Activated CD4-positive, alpha-beta T cell treated with anti-CD3 and anti-CD28 coated beads, Interleukin-2, amount 10 ng/mL, durations not matched to agents 7 days and 5 days (primary cell): ENCODE results near the gene SLC25A5. TPM values are rescaled to one million over a fixed set of nuclear protein-coding genes. Genes with fewer than 3 reads are reported as not detected.
A peak's percentile ranks its signal among the peaks of the same experiment; 100 is the strongest.
"Not testable (repeated sequence)": the region's sequence is repeated elsewhere in the genome, so short reads cannot be mapped to it uniquely, and the experiment has no call there.

ENCODE experiments used
- CTCF ChIA-PET: fragments of 350-600 bp; sonication (Branson Sonifier 250); formaldehyde crosslinking; loops from one replicate; lab custom pipeline; 2021; ENCODE audit warnings: antibody characterized with exemption; lab: Charles Lee
- POLR2A ChIA-PET: fragments of 350-600 bp; sonication (Branson Sonifier 250); formaldehyde crosslinking; loops from one replicate; lab custom pipeline; 2021; ENCODE audit warnings: antibody characterized with exemption; lab: Charles Lee
- DNase-seq: peaks from one replicate; pipeline ENCODE4 v3.0.0-alpha.2; 2020
- H3K27ac Mint-ChIP-seq: one replicate; pipeline ENCODE4 v1.8.0; 2021; ENCODE audit warnings: mild to moderate bottlenecking, moderate library complexity, mixed read lengths
- H3K27me3 Mint-ChIP-seq: one replicate; pipeline ENCODE4 v1.8.0; 2021; ENCODE audit warnings: mixed read lengths
- H3K36me3 Mint-ChIP-seq: one replicate; pipeline ENCODE4 v1.8.0; 2021; ENCODE audit warnings: low read depth, mixed read lengths
- H3K4me1 Mint-ChIP-seq: one replicate; pipeline ENCODE4 v1.8.0; 2021; ENCODE audit warnings: mixed read lengths
- H3K4me3 Mint-ChIP-seq: one replicate; pipeline ENCODE4 v1.8.0; 2021; ENCODE audit warnings: mild to moderate bottlenecking, moderate library complexity, mixed read lengths
- H3K9me3 Mint-ChIP-seq: one replicate; pipeline ENCODE4 v1.8.0; 2021; ENCODE audit warnings: mixed read lengths
- total RNA-seq, 2 experiments: library from RNA; stranded (reverse); gene quantifications; one replicate each; pipeline ENCODE4 v1.2.3, GENCODE V29; 2021

SLC25A5 gene
- total RNA-seq, 2 experiments from 2014 or later, result 425 to 426 TPM

- Mint-ChIP-seq H3K36me3 (no peaks in the 10 kb centered on the region), H3K9me3 (no peaks in the 10 kb centered on the region), H3K4me3 (no peak overlapping the region), H3K27me3 (no peaks in the 10 kb centered on the region), H3K27ac (no peak overlapping the region), H3K4me1 (peaks cover 27% of the 10 kb centered on the region)
- CTCF ChIA-PET, result interaction anchor here (1.1 to 2.3 kb wide), 4 partner anchors 12 to 243 kb away, joined by 3 to 7 read pairs (median 4); no protein-coding TSS in a partner anchor
- POLR2A ChIA-PET, result no interaction called here
- DNase-seq, result no peak
These were observed 32.0 kb downstream of the SLC25A5 start for GRCh38 chrX:119500061-119500800.

DNA sequence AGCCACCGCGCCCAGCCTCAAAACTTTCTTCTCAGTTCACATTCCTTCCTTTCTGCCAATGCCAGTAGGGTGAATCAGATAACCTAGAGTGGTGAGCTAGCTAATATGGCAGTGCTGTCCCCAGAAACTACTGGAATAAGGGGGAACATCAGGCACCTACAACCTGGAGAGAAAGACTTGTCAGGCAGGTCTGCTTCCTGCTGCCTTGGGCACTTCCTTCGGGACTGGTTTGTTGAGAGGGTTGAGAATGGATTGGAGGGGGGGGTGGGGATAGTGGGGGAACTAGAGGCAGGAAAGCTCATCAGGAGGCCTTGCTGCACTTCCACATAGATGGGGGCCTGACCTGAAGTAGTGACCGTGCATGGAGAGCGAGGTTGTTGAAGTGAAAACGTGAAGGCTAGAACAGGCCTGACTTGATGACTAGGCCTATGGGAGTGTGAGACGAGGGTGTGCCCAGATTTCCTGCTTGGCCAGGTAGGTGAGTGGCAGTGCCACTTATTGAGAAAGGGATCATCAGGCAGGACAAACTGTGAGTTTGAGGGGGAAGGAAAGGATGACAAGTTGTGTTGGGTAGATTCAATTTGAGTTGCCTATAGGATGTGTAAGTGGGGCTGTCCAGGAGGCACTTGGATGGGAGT, 33.4 kb downstream of the SLC25A5 start:
- Mint-ChIP-seq H3K4me1 (peaks cover 20% of the 10 kb centered on the region), H3K27ac (no peak overlapping the region), H3K9me3 (no peaks in the 10 kb centered on the region), H3K27me3 (no peaks in the 10 kb centered on the region), H3K36me3 (no peaks in the 10 kb centered on the region), H3K4me3 (no peak overlapping the region)
- no peak for DNase-seq
- ChIA-PET CTCF (interaction anchor here (1.1 to 1.7 kb wide), 2 partner anchors 11 to 242 kb away, joined by 3 to 6 read pairs; no protein-coding TSS in a partner anchor), POLR2A (no interaction called here)

GRCh38 chrX:119502727-119503483, 34.7 kb downstream of the SLC25A5 start:
- no peaks in the 10 kb centered on the region for H3K27me3 Mint-ChIP-seq
- CTCF ChIA-PET, result interaction anchor here (1.0 kb wide), 1 partner anchor 385 kb away, joined by 4 read pairs; no protein-coding TSS in a partner anchor

DNA sequence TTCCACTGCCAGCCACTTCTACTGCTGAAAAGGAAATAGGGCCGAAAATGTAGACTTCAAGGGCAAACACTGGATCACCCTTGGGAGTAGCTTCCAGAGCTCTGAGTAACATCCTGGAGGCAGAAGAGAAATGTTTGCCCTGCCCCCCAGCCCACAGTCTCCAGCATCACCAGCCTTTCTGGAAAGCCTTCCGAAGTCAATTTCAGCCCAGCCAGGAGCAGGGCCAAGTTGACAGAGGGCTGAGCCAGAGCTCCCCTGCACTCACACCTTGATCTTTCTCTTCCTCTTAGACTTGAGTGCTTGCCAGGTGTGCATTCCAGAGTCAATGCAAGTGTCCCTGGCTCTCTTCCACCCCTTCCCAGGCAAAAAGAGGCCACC, 35.2 kb downstream of the SLC25A5 start:
- ChIA-PET POLR2A (interaction anchor here (0.5 kb wide), 1 partner anchor 9 kb away, joined by 3 read pairs; no protein-coding TSS in a partner anchor), CTCF (interaction anchor here (0.7 to 1.0 kb wide), 2 partner anchors 97 to 384 kb away, joined by 3 to 4 read pairs; no protein-coding TSS in a partner anchor)
- Mint-ChIP-seq H3K27ac (no peak overlapping the region), H3K4me3 (no peak overlapping the region), H3K36me3 (no peaks in the 10 kb centered on the region), H3K27me3 (no peaks in the 10 kb centered on the region), H3K4me1 (peaks cover 14% of the 10 kb centered on the region), H3K9me3 (no peaks in the 10 kb centered on the region)
- no peak for DNase-seq

More at GRCh38 chrX:119502727-119503483, 34.7 kb downstream of the SLC25A5 start:
- no peaks in the 10 kb centered on the region for H3K36me3 Mint-ChIP-seq
- peak overlapping the region; percentile 84 for H3K27ac Mint-ChIP-seq
- POLR2A ChIA-PET, result interaction anchor here (0.5 kb wide), 1 partner anchor 9 kb away, joined by 3 read pairs; no protein-coding TSS in a partner anchor
- peak; percentile 19 for DNase-seq
- no peak overlapping the region for H3K4me3 Mint-ChIP-seq
- H3K9me3 Mint-ChIP-seq, result no peaks in the 10 kb centered on the region
- peaks cover 14% of the 10 kb centered on the region for H3K4me1 Mint-ChIP-seq

- H3K9me3 Mint-ChIP-seq, H3K36me3 Mint-ChIP-seq, H3K4me3 Mint-ChIP-seq, DNase-seq, H3K27me3 Mint-ChIP-seq, POLR2A ChIA-PET, H3K27ac Mint-ChIP-seq: not testable (repeated sequence)
- peaks cover 14% of the 10 kb centered on the region for H3K4me1 Mint-ChIP-seq
- CTCF ChIA-PET, result interaction anchor here (0.6 kb wide), 1 partner anchor 11 kb away, joined by 3 read pairs; no protein-coding TSS in a partner anchor
These were observed 36.9 kb downstream of the SLC25A5 start for GRCh38 chrX:119505145-119505544.

- H3K4me3 Mint-ChIP-seq, result no peak overlapping the region
- H3K27ac Mint-ChIP-seq, result no peak overlapping the region
- H3K4me1 Mint-ChIP-seq, result peaks cover 14% of the 10 kb centered on the region
- H3K36me3 Mint-ChIP-seq, result no peaks in the 10 kb centered on the region
- no peaks in the 10 kb centered on the region for H3K9me3 Mint-ChIP-seq
- no peak for DNase-seq
- H3K27me3 Mint-ChIP-seq, result no peaks in the 10 kb centered on the region
- CTCF ChIA-PET, result interaction anchor here (1.6 kb wide), 1 partner anchor 10 kb away, joined by 5 read pairs; no protein-coding TSS in a partner anchor
- POLR2A ChIA-PET, result no interaction called here
These were observed 37.7 kb downstream of the SLC25A5 start for GRCh38 chrX:119505945-119506344.

DNA sequence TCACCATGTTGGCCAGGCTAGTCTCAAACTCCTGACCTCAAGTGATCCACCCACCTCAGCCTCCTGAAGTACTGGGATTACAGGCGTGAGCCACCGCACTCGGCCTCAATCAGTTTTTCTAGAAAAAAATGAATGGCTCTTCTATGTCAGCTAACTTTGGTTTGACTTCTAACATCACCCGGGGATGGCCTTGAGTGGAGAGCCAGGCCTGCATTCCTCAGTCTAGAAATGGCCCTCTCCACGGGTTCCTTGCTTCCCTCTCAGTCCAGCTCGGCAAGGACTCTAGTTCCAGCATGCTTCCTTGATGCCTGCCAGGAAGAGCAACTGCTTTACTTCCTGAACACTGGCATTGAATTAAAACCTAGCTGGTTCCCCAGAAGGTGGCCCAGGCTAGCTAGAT, 39.0 kb downstream of the SLC25A5 start:
- Mint-ChIP-seq H3K4me1 (peaks cover 8% of the 10 kb centered on the region), H3K27ac (no peak overlapping the region), H3K9me3 (no peaks in the 10 kb centered on the region), H3K4me3 (no peak overlapping the region), H3K36me3 (no peaks in the 10 kb centered on the region), H3K27me3 (no peaks in the 10 kb centered on the region)
- CTCF ChIA-PET, result interaction anchor here (1.2 to 1.6 kb wide), 3 partner anchors 8 to 19 kb away, joined by 3 to 5 read pairs (median 4); no protein-coding TSS in a partner anchor
- DNase-seq, result no peak
- POLR2A ChIA-PET, result no interaction called here

- Mint-ChIP-seq H3K4me3 (no peak overlapping the region), H3K27me3 (no peaks in the 10 kb centered on the region), H3K27ac (no peak overlapping the region), H3K4me1 (peaks cover 8% of the 10 kb centered on the region), H3K36me3 (no peaks in the 10 kb centered on the region), H3K9me3 (no peaks in the 10 kb centered on the region)
- CTCF ChIA-PET, result interaction anchor here (1.0 to 1.8 kb wide), 6 partner anchors 10 to 212 kb away, joined by 3 to 6 read pairs (median 3); no protein-coding TSS in a partner anchor
- POLR2A ChIA-PET, result no interaction called here
- peak; percentile 9 for DNase-seq
These were observed 44.0 kb downstream of the SLC25A5 start for GRCh38 chrX:119512146-119512800.

- Mint-ChIP-seq H3K36me3 (no peaks in the 10 kb centered on the region), H3K4me3 (no peak overlapping the region), H3K4me1 (peaks cover 8% of the 10 kb centered on the region), H3K27me3 (peaks cover 2% of the 10 kb centered on the region), H3K9me3 (no peaks in the 10 kb centered on the region), H3K27ac (peak overlapping the region; percentile 82)
- DNase-seq, result peak; percentile 56
- CTCF ChIA-PET, result interaction anchor here (0.5 to 2.7 kb wide), 14 partner anchors 10 to 263 kb away, joined by 3 to 13 read pairs (median 3); no protein-coding TSS in a partner anchor
- POLR2A ChIA-PET, result no interaction called here
These were observed 48.0 kb downstream of the SLC25A5 start for GRCh38 chrX:119516157-119516702.

- Mint-ChIP-seq H3K36me3 (no peaks in the 10 kb centered on the region), H3K27me3 (peaks cover 2% of the 10 kb centered on the region), H3K9me3 (no peaks in the 10 kb centered on the region), H3K27ac (no peak overlapping the region), H3K4me3 (no peak overlapping the region), H3K4me1 (peaks cover 8% of the 10 kb centered on the region)
- no peak for DNase-seq
- POLR2A ChIA-PET, result no interaction called here
- CTCF ChIA-PET, result interaction anchor here (0.9 kb wide), 1 partner anchor 211 kb away, joined by 3 read pairs; no protein-coding TSS in a partner anchor
These were observed 50.1 kb downstream of the SLC25A5 start for GRCh38 chrX:119518371-119518770.
